Activated CD8-positive, alpha-beta memory T cell treated with anti-CD3 and anti-CD28 coated beads, Interleukin-2, amount 10 ng/mL, durations not matched to agents 7 days and 5 days (primary cell): Measurements from ENCODE around the gene SLC35F1. TPM values are rescaled to one million over a fixed set of nuclear protein-coding genes. Genes with fewer than 3 reads are reported as not detected.

Source experiments
- ATAC-seq: fragments of 150-1000 bp; cut with Tn5 transposase; one replicate; pipeline ENCODE4 v1.10.0; 2021; ENCODE audit warnings: moderate library complexity
- CTCF ChIA-PET: fragments of 350-600 bp; sonication (Branson Sonifier 250); formaldehyde crosslinking; loops from one replicate; lab custom pipeline; 2021; ENCODE audit warnings: antibody characterized with exemption; lab: Charles Lee
- DNase-seq: peaks from one replicate; pipeline ENCODE4 v3.0.0-alpha.2; 2020
- H3K27ac Mint-ChIP-seq: one replicate; pipeline ENCODE4 v1.8.0; 2021; ENCODE audit warnings: mild to moderate bottlenecking, mixed read lengths
- H3K27me3 Mint-ChIP-seq: one replicate; pipeline ENCODE4 v1.8.0; 2021; ENCODE audit warnings: mixed read lengths
- H3K36me3 Mint-ChIP-seq: one replicate; pipeline ENCODE4 v1.8.0; 2021; ENCODE audit warnings: mild to moderate bottlenecking, mixed read lengths
- H3K4me1 Mint-ChIP-seq: one replicate; pipeline ENCODE4 v1.8.0; 2021; ENCODE audit warnings: mixed read lengths
- H3K4me3 Mint-ChIP-seq: one replicate; pipeline ENCODE4 v1.8.0; 2021; ENCODE audit warnings: mild to moderate bottlenecking, moderate library complexity, mixed read lengths
- H3K9me3 Mint-ChIP-seq: one replicate; pipeline ENCODE4 v1.8.0; 2022; ENCODE audit warnings: low read depth, mixed read lengths
- total RNA-seq, 2 experiments: library from RNA; stranded (reverse); gene quantifications; one replicate each; pipeline ENCODE4 v1.2.3, GENCODE V29; 2021

Gene SLC35F1
- total RNA-seq, 2 experiments from 2014 or later: not detected

GRCh38 chr6:117911660-117912059, 4.6 kb downstream of the SLC35F1 start:
- CTCF ChIA-PET: no interaction called here
- DNase-seq (no peak), ATAC-seq (no peak)
- H3K36me3 Mint-ChIP-seq: no peaks in the 10 kb centered on the region
- peaks cover 31% of the 10 kb centered on the region for H3K27me3 Mint-ChIP-seq
- peaks cover 2% of the 10 kb centered on the region for H3K4me1 Mint-ChIP-seq
- no peaks in the 10 kb centered on the region for H3K9me3 Mint-ChIP-seq
- H3K27ac Mint-ChIP-seq: no peak overlapping the region
- no peak overlapping the region for H3K4me3 Mint-ChIP-seq

- CTCF ChIA-PET: no interaction called here
- H3K27ac Mint-ChIP-seq: no peak overlapping the region
- DNase-seq: no peak
- ATAC-seq: no peak
- no peaks in the 10 kb centered on the region for H3K36me3 Mint-ChIP-seq
- no peak overlapping the region for H3K4me3 Mint-ChIP-seq
- no peaks in the 10 kb centered on the region for H3K4me1 Mint-ChIP-seq
- H3K27me3 Mint-ChIP-seq: peaks cover 6% of the 10 kb centered on the region
- no peaks in the 10 kb centered on the region for H3K9me3 Mint-ChIP-seq
Measured at GRCh38 chr6:117915846-117916245, 8.8 kb downstream of the SLC35F1 start.

GRCh38 chr6:117916483-117916882, 9.4 kb downstream of the SLC35F1 start:
- CTCF ChIA-PET: no interaction called here
- DNase-seq: no peak
- Mint-ChIP-seq H3K4me3 (no peak overlapping the region), H3K4me1 (no peaks in the 10 kb centered on the region), H3K9me3 (no peaks in the 10 kb centered on the region), H3K36me3 (no peaks in the 10 kb centered on the region), H3K27ac (no peak overlapping the region), H3K27me3 (peaks cover 6% of the 10 kb centered on the region)
- ATAC-seq: no peak

- CTCF ChIA-PET: no interaction called here
- ATAC-seq (no peak), DNase-seq (no peak)
- no peaks in the 10 kb centered on the region for H3K4me1 Mint-ChIP-seq
- H3K36me3 Mint-ChIP-seq: no peaks in the 10 kb centered on the region
- H3K9me3 Mint-ChIP-seq: no peaks in the 10 kb centered on the region
- H3K27me3 Mint-ChIP-seq: peaks cover 3% of the 10 kb centered on the region
- H3K27ac Mint-ChIP-seq: no peak overlapping the region
- H3K4me3 Mint-ChIP-seq: no peak overlapping the region
Measured at GRCh38 chr6:117917176-117917575, 10.1 kb downstream of the SLC35F1 start.

- H3K9me3 Mint-ChIP-seq: no peaks in the 10 kb centered on the region
- H3K36me3 Mint-ChIP-seq: no peaks in the 10 kb centered on the region
- H3K27ac Mint-ChIP-seq: no peak overlapping the region
- no peak for ATAC-seq
- H3K4me1 Mint-ChIP-seq: no peaks in the 10 kb centered on the region
- H3K27me3 Mint-ChIP-seq: peaks cover 3% of the 10 kb centered on the region
- DNase-seq: no peak
- CTCF ChIA-PET: no interaction called here
- H3K4me3 Mint-ChIP-seq: no peak overlapping the region
Measured at GRCh38 chr6:117918454-117918853, 11.4 kb downstream of the SLC35F1 start.

- Mint-ChIP-seq H3K4me1 (no peaks in the 10 kb centered on the region), H3K27ac (no peak overlapping the region), H3K9me3 (no peaks in the 10 kb centered on the region), H3K27me3 (peaks cover 3% of the 10 kb centered on the region), H3K4me3 (no peak overlapping the region), H3K36me3 (no peaks in the 10 kb centered on the region)
- no peak for ATAC-seq
- no peak for DNase-seq
- CTCF ChIA-PET: no interaction called here
Measured at GRCh38 chr6:117919275-117919674, 12.2 kb downstream of the SLC35F1 start.

GRCh38 chr6:117919775-117920729, 13.0 kb downstream of the SLC35F1 start:
- Mint-ChIP-seq H3K36me3 (no peaks in the 10 kb centered on the region), H3K9me3 (no peaks in the 10 kb centered on the region), H3K27ac (no peak overlapping the region), H3K4me1 (no peaks in the 10 kb centered on the region), H3K4me3 (no peak overlapping the region), H3K27me3 (peaks cover 3% of the 10 kb centered on the region)
- DNase-seq (no peak), ATAC-seq (no peak)
- CTCF ChIA-PET: no interaction called here

- no peaks in the 10 kb centered on the region for H3K36me3 Mint-ChIP-seq
- no peak for ATAC-seq
- H3K9me3 Mint-ChIP-seq: peaks cover 9% of the 10 kb centered on the region
- H3K27ac Mint-ChIP-seq: no peak overlapping the region
- CTCF ChIA-PET: no interaction called here
- peaks cover 3% of the 10 kb centered on the region for H3K27me3 Mint-ChIP-seq
- H3K4me1 Mint-ChIP-seq: no peaks in the 10 kb centered on the region
- no peak overlapping the region for H3K4me3 Mint-ChIP-seq
- DNase-seq: no peak
Measured at GRCh38 chr6:117924690-117925089, 17.6 kb downstream of the SLC35F1 start.

GRCh38 chr6:117927866-117928265, 20.8 kb downstream of the SLC35F1 start:
- H3K36me3 Mint-ChIP-seq: no peaks in the 10 kb centered on the region
- DNase-seq (no peak), ATAC-seq (no peak)
- no peak overlapping the region for H3K4me3 Mint-ChIP-seq
- peaks cover 11% of the 10 kb centered on the region for H3K9me3 Mint-ChIP-seq
- H3K4me1 Mint-ChIP-seq: no peaks in the 10 kb centered on the region
- no peak overlapping the region for H3K27ac Mint-ChIP-seq
- no peaks in the 10 kb centered on the region for H3K27me3 Mint-ChIP-seq
- CTCF ChIA-PET: no interaction called here

- Mint-ChIP-seq H3K4me1 (no peaks in the 10 kb centered on the region), H3K4me3 (no peak overlapping the region), H3K9me3 (peaks cover 11% of the 10 kb centered on the region), H3K36me3 (no peaks in the 10 kb centered on the region), H3K27ac (no peak overlapping the region), H3K27me3 (no peaks in the 10 kb centered on the region)
- no peak for ATAC-seq
- CTCF ChIA-PET: no interaction called here
- no peak for DNase-seq
Measured at GRCh38 chr6:117928833-117929232, 21.8 kb downstream of the SLC35F1 start.

- H3K4me3 Mint-ChIP-seq: no peak overlapping the region
- no peaks in the 10 kb centered on the region for H3K4me1 Mint-ChIP-seq
- CTCF ChIA-PET: no interaction called here
Measured at GRCh38 chr6:117929501-117929900, 22.4 kb downstream of the SLC35F1 start.

GRCh38 chr6:117930645-117931044, 23.6 kb downstream of the SLC35F1 start:
- CTCF ChIA-PET: no interaction called here
- ATAC-seq (no peak), DNase-seq (no peak)
- no peak overlapping the region for H3K27ac Mint-ChIP-seq
- H3K36me3 Mint-ChIP-seq: no peaks in the 10 kb centered on the region
- no peaks in the 10 kb centered on the region for H3K27me3 Mint-ChIP-seq
- H3K9me3 Mint-ChIP-seq: peaks cover 11% of the 10 kb centered on the region
- H3K4me3 Mint-ChIP-seq: no peak overlapping the region
- no peaks in the 10 kb centered on the region for H3K4me1 Mint-ChIP-seq

More at GRCh38 chr6:117929501-117929900, 22.4 kb downstream of the SLC35F1 start:
- no peak overlapping the region for H3K27ac Mint-ChIP-seq
- ATAC-seq: no peak
- no peaks in the 10 kb centered on the region for H3K36me3 Mint-ChIP-seq
- H3K9me3 Mint-ChIP-seq: peaks cover 11% of the 10 kb centered on the region
- H3K27me3 Mint-ChIP-seq: no peaks in the 10 kb centered on the region
- DNase-seq: no peak

GRCh38 chr6:117932001-117932400, 24.9 kb downstream of the SLC35F1 start:
- CTCF ChIA-PET: no interaction called here
- ATAC-seq (no peak), DNase-seq (no peak)
- Mint-ChIP-seq H3K36me3 (no peaks in the 10 kb centered on the region), H3K27me3 (peaks cover 2% of the 10 kb centered on the region), H3K4me1 (no peaks in the 10 kb centered on the region), H3K4me3 (no peak overlapping the region), H3K27ac (no peak overlapping the region), H3K9me3 (peaks cover 11% of the 10 kb centered on the region)

- DNase-seq (no peak), ATAC-seq (no peak)
- no peaks in the 10 kb centered on the region for H3K4me1 Mint-ChIP-seq
- H3K27ac Mint-ChIP-seq: no peak overlapping the region
- no peak overlapping the region for H3K4me3 Mint-ChIP-seq
- peaks cover 2% of the 10 kb centered on the region for H3K27me3 Mint-ChIP-seq
- H3K36me3 Mint-ChIP-seq: no peaks in the 10 kb centered on the region
- peaks cover 9% of the 10 kb centered on the region for H3K9me3 Mint-ChIP-seq
- CTCF ChIA-PET: no interaction called here
Measured at GRCh38 chr6:117932676-117933075, 25.6 kb downstream of the SLC35F1 start.
